RPMI7951 (cell line): ENCODE results near the gene LRRC8C. TPM values are rescaled to one million over a fixed set of nuclear protein-coding genes. Genes with fewer than 3 reads are reported as not detected.

ENCODE experiments used
- DNase-seq: peaks from one replicate; pipeline ENCODE4 v3.0.0-alpha.2; 2012; ENCODE audit warnings: low read depth
- total RNA-seq: library from RNA; depleted of rRNA; stranded (reverse); fragments of >200 nt; shearing (Covaris generic); gene quantifications from 2 replicates; pipeline ENCODE4 v1.2.3, GENCODE V29; 2014; rRNA removed

Gene LRRC8C
- total RNA-seq, 1 experiment from 2014 or later = 8.7 TPM

- DNase-seq = peak; percentile 74
Measured at GRCh38 chr1:89762779-89763648, 130.1 kb downstream of the LRRC8C start.

GRCh38 chr1:89763649-89763986 lies 130.7 kb downstream of the LRRC8C start:
- no peak for DNase-seq

- DNase-seq = no peak
Measured at GRCh38 chr1:89765774-89766173, 132.9 kb downstream of the LRRC8C start.

DNA sequence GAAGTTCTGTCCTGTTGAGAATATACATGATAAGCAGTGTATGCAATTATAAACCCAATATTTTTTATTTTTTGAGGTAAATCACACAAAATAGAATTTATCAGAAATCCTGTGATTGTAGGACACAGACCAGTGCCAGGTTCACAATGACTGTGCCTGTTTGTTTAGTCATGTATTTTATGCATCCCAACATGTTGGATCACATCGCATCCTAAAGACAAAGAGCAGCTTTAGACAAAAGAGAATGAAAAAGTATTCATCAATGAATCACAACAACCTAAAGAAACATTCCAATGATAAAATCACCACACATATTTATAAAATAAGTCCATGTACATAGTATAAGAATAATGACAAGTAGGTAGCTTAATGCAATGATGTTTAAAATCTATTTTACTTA lies 134.7 kb downstream of the LRRC8C start:
- no peak for DNase-seq

Other genes with a start within 250 kb of the LRRC8C start
- gene LRRC8B, start 108.3 kb upstream of the LRRC8C start, total RNA-seq = 0.49 and 1.1 TPM in 2 replicates
- gene LRRC8D, start 187.9 kb downstream of the LRRC8C start, total RNA-seq = 14.6 and 18.0 TPM in 2 replicates